Common myeloid progenitor, CD34-positive (primary cell): ENCODE data around the gene DENND1A.

Source experiments
- CTCF ChIA-PET: fragments of 350-600 bp; sonication (Branson Sonifier 250); formaldehyde crosslinking; loops from one replicate; lab custom pipeline; 2021; ENCODE audit warnings: antibody characterized with exemption; lab: Charles Lee
- POLR2A ChIA-PET: fragments of 350-600 bp; sonication (Branson Sonifier 250); formaldehyde crosslinking; loops from one replicate; lab custom pipeline; 2021; ENCODE audit warnings: antibody characterized with exemption; lab: Charles Lee
- DNase-seq, 3 donors: peaks; one replicate each; pipeline versions ENCODE4 v3.0.0 to v3.0.0-alpha.2; 2013
- H3K27ac ChIP-seq, 2 experiments: 1 replicate in 1 of 2; 2 replicates in 1 of 2; pipeline ENCODE4 v1.7.0; 2013; ENCODE audit warnings: inconsistent platforms in 2 of 2, low read length in 2 of 2, mild to moderate bottlenecking in 2 of 2, low read depth in 1 of 2, moderate library complexity in 1 of 2; ENCODE audit not compliant: severe bottlenecking in 2 of 2, insufficient read depth in 1 of 2, poor library complexity in 1 of 2
- H3K27me3 ChIP-seq, 5 experiments: replicated peaks in 2 of 5; 1 replicate in 3 of 5; 2 replicates in 2 of 5; pipeline versions ENCODE4 v1.6.1 to v1.7.0; 2013; ENCODE audit warnings: low read length in 4 of 5, mild to moderate bottlenecking in 2 of 5, moderate library complexity in 2 of 5, inconsistent platforms in 1 of 5; ENCODE audit not compliant: insufficient read depth in 5 of 5, control insufficient read depth in 4 of 5
- H3K36me3 ChIP-seq, 4 experiments: 1 replicate in 2 of 4; 2 replicates in 2 of 4; pipeline versions ENCODE4 v1.6.1 to v1.7.0; 2013; ENCODE audit warnings: low read length in 3 of 4, control low read depth in 1 of 4, mild to moderate bottlenecking in 1 of 4; ENCODE audit not compliant: control insufficient read depth in 4 of 4, insufficient read depth in 4 of 4
- H3K4me1 ChIP-seq, 4 experiments: 1 replicate in 3 of 4; 2 replicates in 1 of 4; pipeline versions ENCODE4 v1.6.1 to v1.7.1; 2013; ENCODE audit warnings: low read length in 3 of 4, mild to moderate bottlenecking in 3 of 4, control low read depth in 1 of 4, inconsistent platforms in 1 of 4, moderate library complexity in 1 of 4; ENCODE audit not compliant: control insufficient read depth in 4 of 4, insufficient read depth in 4 of 4; ENCODE audit errors: control extremely low read depth in 1 of 4
- H3K4me3 ChIP-seq, 7 experiments: 1 replicate in 4 of 7; 2 replicates in 3 of 7; pipeline versions ENCODE4 v1.5.1 to v1.7.0; 2013; ENCODE audit warnings: mild to moderate bottlenecking in 7 of 7, low read length in 6 of 7, moderate library complexity in 6 of 7, inconsistent platforms in 2 of 7, low read depth in 2 of 7, control low read depth in 1 of 7; ENCODE audit not compliant: insufficient read depth in 4 of 7, control insufficient read depth in 1 of 7; ENCODE audit errors: extremely low read depth in 1 of 7
- H3K9me3 ChIP-seq, 5 experiments: 1 replicate in 4 of 5; 2 replicates in 1 of 5; pipeline versions ENCODE4 v1.6.1 to v1.7.1; 2013; ENCODE audit warnings: low read length in 4 of 5, mild to moderate bottlenecking in 2 of 5, inconsistent platforms in 1 of 5, low read depth in 1 of 5, moderate library complexity in 1 of 5; ENCODE audit not compliant: control insufficient read depth in 4 of 5, insufficient read depth in 2 of 5; ENCODE audit errors: control extremely low read depth in 1 of 5
- WGBS: methylation state at CpG from one replicate; pipeline ENCODE4 v1.1.5; 2013; ENCODE audit not compliant: insufficient coverage; 5-methylcytosine and 5-hydroxymethylcytosine counted together

Gene DENND1A

GRCh38 chr9:123631862-123632261, 298.1 kb downstream of the DENND1A start:
- DNase-seq: no peak
- Histone ChIP-seq H3K27ac (no peak overlapping the region), H3K4me3 (no peak overlapping the region), H3K4me1 (peaks cover 0 to 1% (median under 1%) of the 10 kb centered on the region in 4 experiments), H3K27me3 (peaks cover 0 to 29% (median 9%) of the 10 kb centered on the region in 5 experiments), H3K9me3 (no peaks in the 10 kb centered on the region), H3K36me3 (peaks cover 2 to 20% (median 6%) of the 10 kb centered on the region in 4 experiments)
- CTCF ChIA-PET: no interaction called here
- WGBS: 97% methylated on average over 3 of the region's 3 CpGs
- POLR2A ChIA-PET: no interaction called here

- DNase-seq: no peak
- H3K27ac ChIP-seq: no peak overlapping the region
- H3K4me1 ChIP-seq: no peaks in the 10 kb centered on the region
- ChIA-PET CTCF (no interaction called here), POLR2A (interaction anchor here (0.6 kb wide), 1 partner anchor 57 kb away, joined by 4 read pairs; no protein-coding TSS in a partner anchor)
- WGBS: 100% methylated on average over 8 of the region's 9 CpGs
- H3K27me3 ChIP-seq: peaks cover 0 to 19% (median 8%) of the 10 kb centered on the region in 5 experiments
- H3K4me3 ChIP-seq: no peak overlapping the region
- H3K36me3 ChIP-seq: peaks cover 2 to 22% (median 6%) of the 10 kb centered on the region in 4 experiments
- no peaks in the 10 kb centered on the region for H3K9me3 ChIP-seq
Measured at GRCh38 chr9:123630233-123630632, 299.7 kb downstream of the DENND1A start.

- ChIA-PET POLR2A (interaction anchor here (0.6 kb wide), 1 partner anchor 58 kb away, joined by 4 read pairs; no protein-coding TSS in a partner anchor), CTCF (interaction anchor here (1.2 kb wide), 1 partner anchor 8 kb away, joined by 5 read pairs; no protein-coding TSS in a partner anchor)
- 100% methylated on average over 3 of the region's 3 CpGs for WGBS
Measured at GRCh38 chr9:123629531-123629930, 300.4 kb downstream of the DENND1A start.

GRCh38 chr9:123622711-123623241, 307.1 kb downstream of the DENND1A start:
- H3K4me3 ChIP-seq: no peak overlapping the region
- ChIA-PET CTCF (no interaction called here), POLR2A (interaction anchor here (0.5 kb wide), 1 partner anchor 115 kb away, joined by 3 read pairs; no protein-coding TSS in a partner anchor)
- no peak overlapping the region for H3K27ac ChIP-seq
- WGBS: 100% methylated on average over 1 of the region's 2 CpGs
- peaks cover 0 to 1% (median 0%) of the 10 kb centered on the region in 5 experiments for H3K27me3 ChIP-seq
- H3K4me1 ChIP-seq: no peaks in the 10 kb centered on the region
- no peaks in the 10 kb centered on the region for H3K9me3 ChIP-seq
- no peak for DNase-seq
- H3K36me3 ChIP-seq: peaks cover 0 to 5% (median 3%) of the 10 kb centered on the region in 4 experiments

More at GRCh38 chr9:123629531-123629930, 300.4 kb downstream of the DENND1A start:
- DNase-seq: no peak
- Histone ChIP-seq H3K9me3 (no peaks in the 10 kb centered on the region), H3K36me3 (peaks cover 2 to 22% (median 6%) of the 10 kb centered on the region in 4 experiments), H3K4me3 (no peak overlapping the region), H3K27me3 (peaks cover 0 to 12% (median 2%) of the 10 kb centered on the region in 5 experiments), H3K27ac (no peak overlapping the region), H3K4me1 (no peaks in the 10 kb centered on the region)

- peak in 2 of 3 donors; percentile 6 to 16 for DNase-seq
- POLR2A ChIA-PET: no interaction called here
- CTCF ChIA-PET: interaction anchor here (0.6 kb wide), 1 partner anchor 8 kb away, joined by 3 read pairs; no protein-coding TSS in a partner anchor
- H3K4me3 ChIP-seq: no peak overlapping the region
- peaks cover 0 to 3% (median 0%) of the 10 kb centered on the region in 4 experiments for H3K4me1 ChIP-seq
- peaks cover 0 to 2% (median under 1%) of the 10 kb centered on the region in 4 experiments for H3K36me3 ChIP-seq
- no peaks in the 10 kb centered on the region for H3K9me3 ChIP-seq
- no peaks in the 10 kb centered on the region for H3K27me3 ChIP-seq
- H3K27ac ChIP-seq: no peak overlapping the region
Measured at GRCh38 chr9:123620239-123620638, 309.7 kb downstream of the DENND1A start.

GRCh38 chr9:123617952-123618678, 311.8 kb downstream of the DENND1A start:
- CTCF ChIA-PET: no interaction called here
- H3K27ac ChIP-seq: no peak overlapping the region
- POLR2A ChIA-PET: no interaction called here
- no peak overlapping the region for H3K4me3 ChIP-seq
- H3K36me3 ChIP-seq: peaks cover 0 to 2% (median under 1%) of the 10 kb centered on the region in 4 experiments
- no peak for DNase-seq
- H3K4me1 ChIP-seq: peaks cover 0 to 3% (median 0%) of the 10 kb centered on the region in 4 experiments
- WGBS: 99% methylated on average over 11 of the region's 11 CpGs
- H3K9me3 ChIP-seq: no peaks in the 10 kb centered on the region
- no peaks in the 10 kb centered on the region for H3K27me3 ChIP-seq

GRCh38 chr9:123617286-123617685, 312.6 kb downstream of the DENND1A start:
- CTCF ChIA-PET: interaction anchor here (0.5 kb wide), 1 partner anchor 218 kb away, joined by 3 read pairs; no protein-coding TSS in a partner anchor
- H3K9me3 ChIP-seq: no peaks in the 10 kb centered on the region
- peaks cover 0 to 3% (median 0%) of the 10 kb centered on the region in 4 experiments for H3K4me1 ChIP-seq
- no peaks in the 10 kb centered on the region for H3K27me3 ChIP-seq
- H3K4me3 ChIP-seq: no peak overlapping the region
- H3K36me3 ChIP-seq: peaks cover 0 to 3% (median 1%) of the 10 kb centered on the region in 4 experiments
- no peak overlapping the region for H3K27ac ChIP-seq
- WGBS: 98% methylated on average over 9 of the region's 9 CpGs
- POLR2A ChIA-PET: no interaction called here
- no peak for DNase-seq
